NCI-H226 (cell line): Measurements from ENCODE around the gene RPLP2.

Source experiments
- DNase-seq: peaks from one replicate; pipeline ENCODE4 v3.0.0-alpha.2; 2015

RPLP2 gene

DNA sequence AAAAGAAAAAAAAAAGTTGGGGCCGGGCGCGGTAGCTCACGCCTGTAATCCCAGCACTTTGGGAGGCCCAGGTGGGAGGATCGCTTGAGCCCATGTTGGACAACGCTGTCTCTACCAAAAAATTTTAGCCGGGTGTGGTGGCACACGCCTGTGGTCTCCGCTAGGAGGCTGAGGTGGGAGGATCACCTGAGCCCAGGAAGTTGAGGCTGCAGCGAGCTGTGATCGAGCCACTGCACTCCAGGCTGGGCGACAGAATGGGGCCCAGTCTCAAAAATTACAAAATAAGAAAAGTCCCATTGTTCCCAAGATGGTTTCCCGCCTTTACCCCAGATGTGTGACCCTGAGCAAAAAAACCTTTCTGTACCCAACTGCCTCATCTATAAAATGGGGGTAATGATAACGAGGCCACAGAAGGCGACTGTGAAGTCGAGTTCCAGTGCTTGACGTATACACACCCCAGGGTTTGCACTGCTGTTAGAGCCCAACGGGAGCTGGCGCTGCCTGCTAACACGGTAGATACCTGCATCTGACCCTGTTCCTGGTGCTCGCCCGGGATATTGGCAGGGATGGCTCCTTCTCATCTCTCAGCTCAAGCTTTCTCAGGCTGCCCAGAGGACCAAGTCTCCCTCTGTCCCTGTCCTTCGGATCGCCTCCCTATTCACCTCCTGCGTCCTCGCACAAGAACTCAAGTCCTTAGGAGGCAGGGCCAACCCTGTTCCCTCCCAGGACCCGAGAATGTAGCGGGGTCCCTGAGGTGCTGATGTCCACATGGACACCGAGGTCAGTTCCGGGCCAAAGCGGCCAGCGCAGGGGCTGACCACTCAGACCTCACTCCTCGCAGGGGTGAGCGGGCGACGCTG lies 1.1 kb upstream of the RPLP2 start:
- no peak for DNase-seq

DNA sequence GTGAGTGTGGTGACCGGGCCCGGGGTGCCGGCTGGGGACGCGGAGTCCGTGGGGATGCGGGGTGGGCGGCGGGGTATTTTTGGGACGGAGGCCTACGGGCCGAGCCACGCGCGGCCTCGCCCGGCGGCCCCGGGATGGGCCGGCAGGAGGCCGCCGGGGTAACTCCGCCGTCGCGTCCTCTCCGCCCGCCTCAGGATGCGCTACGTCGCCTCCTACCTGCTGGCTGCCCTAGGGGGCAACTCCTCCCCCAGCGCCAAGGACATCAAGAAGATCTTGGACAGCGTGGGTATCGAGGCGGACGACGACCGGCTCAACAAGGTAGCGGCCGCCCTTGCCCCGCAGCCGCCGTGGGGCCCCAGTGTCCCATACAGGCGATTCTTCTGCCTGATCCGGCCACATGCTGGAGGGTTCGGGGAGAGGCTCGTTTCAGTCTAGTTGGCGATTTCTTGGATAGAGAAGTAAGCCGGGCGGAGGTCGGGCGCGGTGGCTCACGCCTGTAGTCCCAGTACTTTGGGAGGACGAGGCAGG lies 337 bp downstream of the RPLP2 start:
- no peak for DNase-seq

DNA sequence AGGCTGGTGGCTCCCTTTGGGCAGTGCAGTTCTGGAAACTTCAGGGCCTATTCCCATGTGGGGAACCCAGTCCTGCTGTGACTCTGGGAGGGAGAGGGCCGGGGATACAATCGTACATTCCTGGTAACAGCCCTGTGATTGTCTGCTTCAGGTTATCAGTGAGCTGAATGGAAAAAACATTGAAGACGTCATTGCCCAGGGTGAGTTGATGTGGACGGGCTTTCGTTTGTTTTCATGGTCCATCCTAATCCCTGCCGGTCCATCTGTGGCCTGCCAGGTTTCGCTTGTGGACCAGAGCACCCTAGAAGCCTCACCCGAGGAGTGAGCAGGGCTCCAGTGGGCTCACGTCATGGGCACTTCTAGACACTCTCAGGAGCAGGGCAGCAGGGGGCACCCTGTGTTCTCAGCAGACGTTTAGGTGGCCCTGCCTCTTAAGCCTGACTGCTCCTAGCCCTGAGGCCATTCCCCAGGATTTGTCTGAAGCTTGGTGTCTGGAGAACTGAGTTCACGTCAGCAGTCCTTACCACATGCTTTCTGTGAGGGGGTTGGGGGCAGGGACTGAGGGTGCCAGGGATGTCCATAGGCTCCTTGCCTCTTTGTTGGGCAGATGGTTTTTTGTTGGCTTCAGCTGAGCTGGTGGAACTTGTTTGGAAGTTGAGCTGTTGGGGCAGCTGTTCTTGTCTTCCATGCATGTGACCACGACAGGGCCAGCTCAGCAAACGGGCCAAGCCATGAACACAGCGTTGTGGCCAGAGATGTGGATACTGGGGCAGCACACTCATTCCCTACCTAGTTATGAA lies 1.9 kb downstream of the RPLP2 start:
- no peak for DNase-seq

DNA sequence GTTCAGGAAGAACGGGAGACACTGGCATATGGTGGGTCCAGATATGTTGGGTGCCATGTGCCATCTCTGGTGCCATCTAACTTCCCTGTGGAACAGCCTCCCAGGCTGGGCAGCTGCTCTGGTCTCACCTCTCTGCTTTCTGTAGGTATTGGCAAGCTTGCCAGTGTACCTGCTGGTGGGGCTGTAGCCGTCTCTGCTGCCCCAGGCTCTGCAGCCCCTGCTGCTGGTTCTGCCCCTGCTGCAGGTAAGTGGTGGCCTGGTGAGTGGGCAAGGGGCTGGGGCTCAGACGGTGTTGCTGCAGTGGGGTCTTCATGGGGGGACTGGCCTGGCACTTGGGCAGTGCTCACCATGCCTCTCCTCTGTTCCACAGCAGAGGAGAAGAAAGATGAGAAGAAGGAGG lies 2.6 kb downstream of the RPLP2 start:
- DNase-seq = no peak

DNA sequence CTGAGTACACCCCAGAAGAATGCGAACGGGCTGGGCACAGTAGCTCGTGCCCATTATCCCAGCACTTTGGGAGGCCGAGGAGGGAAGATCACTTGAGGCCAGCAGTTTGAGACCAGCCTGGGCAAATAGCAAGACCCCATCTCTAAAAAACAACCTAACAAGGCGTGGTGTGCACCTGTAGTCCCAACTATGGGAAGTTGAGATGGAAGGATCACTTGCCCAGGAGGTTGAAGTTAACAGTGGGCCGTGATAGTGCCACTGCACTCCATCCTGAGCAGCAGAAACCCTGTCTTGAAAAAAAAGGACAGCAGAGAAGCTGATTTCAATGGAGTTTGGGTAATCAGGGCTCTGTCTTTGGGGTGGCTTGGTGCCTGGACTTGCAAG lies 3.3 kb downstream of the RPLP2 start:
- DNase-seq = no peak

DNA sequence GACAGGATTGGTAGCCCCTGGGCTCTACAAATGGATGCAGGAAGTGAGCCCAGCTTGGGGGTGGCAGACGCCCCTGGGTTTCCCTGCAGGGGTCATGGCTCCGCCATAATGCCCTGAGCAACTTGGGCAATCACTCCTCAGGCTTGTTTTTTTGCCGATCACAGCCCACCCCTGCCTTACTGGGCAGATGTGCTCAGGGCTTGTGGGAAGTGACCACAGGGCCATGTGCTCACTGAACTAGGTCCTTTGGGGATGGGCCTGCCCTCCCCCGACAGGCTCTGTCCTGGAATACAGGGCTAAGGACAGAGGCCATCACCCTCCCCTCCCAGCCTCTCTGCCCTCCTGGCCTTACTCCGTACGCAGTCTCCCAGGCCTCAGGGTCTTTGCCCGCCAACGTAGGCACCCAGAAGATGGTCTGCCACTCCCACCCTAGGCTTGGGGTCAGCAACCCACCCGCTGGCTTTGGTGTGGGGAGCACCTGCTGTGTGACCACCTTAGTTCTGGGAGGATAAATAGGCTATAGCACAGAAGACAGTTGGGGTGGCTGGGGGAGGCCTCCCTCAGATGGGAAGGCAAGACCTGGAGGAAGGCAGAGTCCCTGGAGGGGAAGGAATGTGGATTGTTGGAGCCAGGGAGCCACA lies 3.8 kb downstream of the RPLP2 start:
- no peak for DNase-seq

DNA sequence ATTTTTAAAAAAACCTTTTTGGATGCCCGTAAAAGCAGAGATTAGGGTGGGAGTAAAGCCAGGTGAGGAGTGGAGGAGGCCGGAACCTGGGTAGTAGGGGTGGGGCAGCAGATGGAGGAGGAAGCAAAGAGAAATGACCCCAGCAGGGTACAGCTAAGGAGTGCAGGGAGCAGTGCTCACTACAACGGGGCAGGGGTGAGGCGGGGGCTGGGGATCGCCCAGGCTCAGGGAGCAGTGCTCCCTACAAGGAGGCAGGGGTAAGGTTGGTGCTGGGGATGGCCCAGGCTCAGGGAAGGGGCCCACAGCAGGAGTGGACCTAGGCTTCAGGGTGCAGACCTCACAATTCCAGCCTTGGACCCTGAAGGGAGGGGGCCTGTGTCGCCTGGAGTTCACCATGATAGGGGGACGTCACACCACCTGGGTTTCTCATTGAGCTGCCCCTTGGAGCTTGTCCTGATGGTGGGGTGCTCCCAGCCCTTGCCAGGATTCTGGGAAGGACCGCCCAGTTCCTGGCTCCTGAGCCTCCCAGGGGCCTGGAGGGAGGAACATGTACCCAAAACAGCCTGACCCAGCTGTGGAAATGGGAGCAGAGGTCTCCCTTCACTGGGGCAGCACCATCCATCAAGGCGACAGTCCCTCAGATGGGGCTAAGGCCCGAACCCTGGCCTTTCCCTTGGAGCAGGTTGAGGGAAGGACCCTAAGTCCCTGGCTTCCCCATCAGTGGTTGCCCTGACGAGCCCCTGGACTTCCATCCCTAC lies 6.1 kb downstream of the RPLP2 start:
- DNase-seq = no peak

DNA sequence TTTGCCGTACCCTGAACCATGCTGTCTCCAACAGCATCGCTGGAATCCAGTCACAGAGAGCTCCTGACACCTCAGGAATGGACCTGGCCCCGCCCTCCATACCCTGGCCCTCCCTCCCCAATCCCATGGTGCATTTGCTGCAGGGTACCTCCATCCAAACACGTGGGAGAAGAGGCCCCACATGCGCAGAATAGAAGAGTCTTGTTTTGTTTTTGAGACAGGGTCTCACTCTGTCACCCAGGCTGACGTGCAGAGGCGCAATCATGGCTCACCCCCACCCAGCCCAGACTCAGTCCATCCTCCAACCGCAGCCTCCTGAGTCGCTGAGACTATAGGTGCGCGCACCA lies 6.6 kb downstream of the RPLP2 start:
- DNase-seq = no peak

DNA sequence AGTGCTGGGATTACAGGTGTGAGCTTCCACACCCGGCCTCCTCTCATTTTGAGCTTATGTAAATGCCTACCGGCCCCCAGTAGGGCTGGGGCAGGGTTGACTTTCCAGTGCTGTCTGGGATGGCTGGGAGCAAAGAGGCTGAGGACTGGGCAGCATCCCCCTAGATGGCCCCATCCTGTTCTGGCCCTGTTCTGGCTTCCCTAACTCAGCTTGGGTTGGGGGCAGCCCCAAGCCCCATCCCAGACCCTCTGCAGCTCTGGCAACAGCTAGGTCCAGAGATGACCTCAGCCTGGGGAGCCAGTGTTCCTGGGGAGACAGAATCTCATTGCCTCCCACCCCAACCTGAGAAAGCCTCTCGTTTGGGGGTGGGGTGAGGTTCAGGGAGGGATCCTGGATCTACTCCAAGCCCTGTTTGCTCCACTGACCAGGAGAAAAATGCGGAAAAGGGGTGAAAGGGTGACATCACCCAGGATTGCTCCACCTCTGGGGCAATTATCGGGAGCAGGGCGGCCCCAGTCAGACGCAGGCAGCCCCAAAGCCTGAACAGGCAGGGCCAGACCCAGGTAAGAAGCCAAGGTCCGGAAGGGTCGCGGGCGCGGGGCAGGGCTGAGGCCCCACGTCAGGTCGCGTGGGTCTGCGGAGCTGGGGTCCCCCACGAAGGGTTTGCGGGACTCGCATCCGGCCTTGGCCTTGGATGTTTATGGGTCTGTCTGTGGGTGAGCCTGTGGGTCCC lies 8.8 kb downstream of the RPLP2 start, which contains the start of gene PNPLA2:
TSS of gene PNPLA2 (plus strand) at position 519 of the 733 bp plus-strand sequence. CDS start 805 bp downstream, outside the sequence.
- DNase-seq = peak; percentile 86

DNA sequence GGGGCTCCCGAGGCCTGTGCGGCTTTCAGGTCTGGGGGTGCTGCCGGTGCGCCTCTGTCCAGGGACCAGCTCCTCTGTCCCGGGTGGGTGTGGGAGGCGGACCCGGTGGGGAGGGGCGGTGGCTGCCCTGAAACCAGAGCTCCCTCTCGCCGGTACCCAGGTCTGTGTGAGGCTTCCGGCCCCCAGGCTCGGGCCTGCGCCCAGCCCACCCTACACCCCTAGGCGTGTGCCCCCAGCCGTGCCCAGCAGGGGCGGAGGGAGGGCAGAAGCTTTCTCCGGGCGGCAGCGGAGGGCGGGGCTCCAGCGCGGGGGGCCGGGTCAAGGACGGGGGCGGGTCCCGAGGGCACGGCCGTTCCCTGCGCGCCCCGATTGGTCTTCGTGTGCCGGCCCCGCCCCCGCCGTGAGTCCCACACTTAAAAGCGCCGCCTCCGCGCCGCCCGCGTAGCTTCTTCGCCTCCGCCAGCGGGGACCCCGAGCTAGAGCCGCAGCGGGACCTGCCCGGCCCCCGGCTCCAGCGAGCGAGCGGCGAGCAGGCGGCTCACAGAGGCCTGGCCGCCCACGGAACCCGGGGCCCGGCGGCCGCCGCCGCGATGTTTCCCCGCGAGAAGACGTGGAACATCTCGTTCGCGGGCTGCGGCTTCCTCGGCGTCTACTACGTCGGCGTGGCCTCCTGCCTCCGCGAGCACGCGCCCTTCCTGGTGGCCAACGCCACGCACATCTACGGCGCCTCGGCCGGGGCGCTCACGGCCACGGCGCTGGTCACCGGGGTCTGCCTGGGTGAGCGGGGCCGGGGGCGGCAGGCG lies 9.6 kb downstream of the RPLP2 start:
- peak; percentile 79 for DNase-seq

DNA sequence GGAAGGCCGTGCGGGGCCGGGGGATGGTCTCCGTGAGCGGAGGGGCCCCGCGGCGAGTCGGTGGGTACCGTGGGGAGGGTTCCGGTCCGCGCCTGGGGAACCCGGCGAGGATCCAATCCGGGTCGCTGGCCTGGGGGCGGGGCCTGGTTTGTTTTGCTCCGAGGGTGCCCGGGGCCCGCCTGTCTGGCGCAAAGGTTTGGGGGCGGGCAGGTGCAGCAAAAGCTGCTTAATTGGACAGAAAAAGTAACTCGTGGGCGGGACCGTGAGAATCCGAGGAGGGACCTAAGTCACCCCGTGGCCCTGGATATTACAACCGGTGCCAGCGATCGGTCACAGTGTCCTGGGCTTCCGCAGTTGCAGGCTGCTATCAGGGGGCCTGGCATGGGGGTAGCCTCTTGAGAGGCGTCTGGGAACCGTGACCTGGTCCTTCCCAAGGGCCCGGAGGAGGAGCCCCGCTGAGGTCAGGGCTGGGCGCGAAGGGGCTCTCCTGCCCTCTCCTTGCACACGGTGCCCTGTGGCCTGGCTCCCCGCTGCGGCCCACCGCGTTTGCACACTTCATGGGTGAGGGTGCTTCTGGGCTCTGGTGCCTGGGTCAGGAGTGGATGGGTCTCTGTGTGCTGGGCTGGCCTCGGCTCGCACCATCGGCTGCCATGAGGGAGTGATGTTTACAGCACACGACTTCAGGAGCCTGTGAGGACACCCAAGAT lies 10.3 kb downstream of the RPLP2 start:
- DNase-seq = peak; percentile 81

DNA sequence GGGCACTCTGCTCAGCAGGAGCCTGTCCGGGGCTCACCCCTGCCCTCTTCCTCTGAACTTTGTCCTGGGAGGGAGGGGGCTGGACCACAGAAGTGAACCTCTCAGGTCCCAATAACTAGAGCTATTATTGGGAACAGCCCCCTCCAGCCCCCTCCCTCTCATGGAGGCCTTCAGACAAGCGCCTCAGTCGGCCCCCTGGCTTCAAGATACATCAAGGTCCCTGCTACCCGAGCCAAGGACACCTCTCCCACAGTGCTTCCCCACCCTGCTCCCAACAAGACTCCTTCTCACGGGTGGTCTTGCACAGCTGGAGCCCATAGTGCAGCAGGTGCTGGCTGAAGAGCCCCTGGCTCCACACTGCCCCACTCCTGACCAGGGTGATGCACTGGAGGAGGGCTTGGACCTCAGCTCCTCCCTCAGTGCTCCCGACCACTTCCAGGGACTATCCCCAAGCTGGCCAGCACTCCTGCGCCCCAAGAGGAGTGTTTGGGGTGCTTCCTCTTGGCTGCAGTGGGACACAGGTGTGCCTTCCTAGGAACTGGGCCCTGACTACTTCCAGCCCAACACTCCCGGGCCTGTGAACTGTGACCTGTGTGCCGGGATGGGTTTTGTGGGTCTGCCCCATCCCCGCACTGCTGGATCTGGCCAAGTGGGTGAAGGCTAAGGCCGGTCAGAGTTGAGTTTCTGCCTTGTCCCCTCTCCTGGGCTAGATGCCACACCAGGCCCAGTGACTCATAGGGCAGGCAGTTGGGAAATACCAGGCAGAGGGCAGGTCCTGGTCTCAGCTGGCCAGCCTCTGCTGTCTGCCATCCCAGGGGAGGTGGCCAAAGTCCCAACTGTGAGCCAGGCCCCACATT lies 11.1 kb downstream of the RPLP2 start:
- DNase-seq = peak; percentile 55

DNA sequence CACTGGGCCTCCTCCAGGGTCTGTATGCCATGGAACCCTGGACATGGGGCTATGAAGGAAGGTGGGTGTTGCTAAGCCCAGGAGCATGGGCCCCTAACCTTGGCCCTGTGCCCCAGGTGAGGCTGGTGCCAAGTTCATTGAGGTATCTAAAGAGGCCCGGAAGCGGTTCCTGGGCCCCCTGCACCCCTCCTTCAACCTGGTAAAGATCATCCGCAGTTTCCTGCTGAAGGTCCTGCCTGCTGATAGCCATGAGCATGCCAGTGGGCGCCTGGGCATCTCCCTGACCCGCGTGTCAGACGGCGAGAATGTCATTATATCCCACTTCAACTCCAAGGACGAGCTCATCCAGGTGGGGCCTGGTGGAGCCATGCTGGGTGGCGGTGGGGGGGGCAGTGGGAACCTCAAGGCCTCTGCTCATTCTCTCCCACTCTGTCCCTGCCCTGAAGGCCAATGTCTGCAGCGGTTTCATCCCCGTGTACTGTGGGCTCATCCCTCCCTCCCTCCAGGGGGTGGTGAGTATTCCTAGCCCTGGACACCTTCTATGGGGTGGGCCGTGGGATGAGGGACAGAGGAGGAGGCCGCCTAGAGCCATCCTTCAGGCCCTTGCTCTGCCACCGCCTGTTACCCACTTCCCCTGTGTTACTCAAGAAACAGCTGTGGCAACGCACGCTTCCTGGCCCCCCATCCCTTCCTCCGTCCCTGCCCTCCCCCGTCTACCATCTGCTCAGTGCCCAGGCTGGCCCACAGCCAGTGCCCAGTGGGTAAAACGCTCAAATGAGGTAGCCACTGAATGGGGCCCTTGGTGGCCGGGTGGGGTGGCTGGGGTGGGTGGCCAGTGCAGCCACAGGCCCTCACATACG lies 12.0 kb downstream of the RPLP2 start:
- no peak for DNase-seq

DNA sequence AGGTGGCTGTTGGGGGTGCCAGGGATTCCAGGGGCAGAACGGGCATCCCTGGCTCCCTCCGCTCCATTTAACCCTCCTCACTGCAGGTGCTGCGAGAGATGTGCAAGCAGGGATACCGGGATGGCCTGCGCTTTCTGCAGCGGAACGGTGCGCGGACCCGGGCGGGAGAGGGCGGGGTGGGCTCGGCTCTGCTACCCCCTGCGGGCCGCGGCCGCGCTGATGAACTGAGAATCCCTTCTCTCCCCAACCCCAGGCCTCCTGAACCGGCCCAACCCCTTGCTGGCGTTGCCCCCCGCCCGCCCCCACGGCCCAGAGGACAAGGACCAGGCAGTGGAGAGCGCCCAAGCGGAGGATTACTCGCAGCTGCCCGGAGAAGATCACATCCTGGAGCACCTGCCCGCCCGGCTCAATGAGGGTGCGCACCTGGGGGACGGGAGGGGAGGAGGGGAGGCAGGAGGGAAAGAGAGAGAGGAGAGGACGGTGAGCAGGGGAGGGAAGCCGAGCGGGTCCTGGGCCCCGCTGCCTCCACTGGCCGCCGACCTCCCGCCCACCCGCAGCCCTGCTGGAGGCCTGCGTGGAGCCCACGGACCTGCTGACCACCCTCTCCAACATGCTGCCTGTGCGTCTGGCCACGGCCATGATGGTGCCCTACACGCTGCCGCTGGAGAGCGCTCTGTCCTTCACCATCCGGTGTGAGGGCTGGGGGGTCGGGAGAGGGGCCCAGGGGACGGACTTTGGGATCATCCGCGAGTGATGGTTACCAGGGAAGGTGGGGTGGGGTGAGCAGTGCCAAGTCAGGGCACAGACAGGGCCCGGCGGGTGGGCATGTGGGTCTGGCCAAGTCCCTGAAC lies 13.9 kb downstream of the RPLP2 start:
- no peak for DNase-seq

DNA sequence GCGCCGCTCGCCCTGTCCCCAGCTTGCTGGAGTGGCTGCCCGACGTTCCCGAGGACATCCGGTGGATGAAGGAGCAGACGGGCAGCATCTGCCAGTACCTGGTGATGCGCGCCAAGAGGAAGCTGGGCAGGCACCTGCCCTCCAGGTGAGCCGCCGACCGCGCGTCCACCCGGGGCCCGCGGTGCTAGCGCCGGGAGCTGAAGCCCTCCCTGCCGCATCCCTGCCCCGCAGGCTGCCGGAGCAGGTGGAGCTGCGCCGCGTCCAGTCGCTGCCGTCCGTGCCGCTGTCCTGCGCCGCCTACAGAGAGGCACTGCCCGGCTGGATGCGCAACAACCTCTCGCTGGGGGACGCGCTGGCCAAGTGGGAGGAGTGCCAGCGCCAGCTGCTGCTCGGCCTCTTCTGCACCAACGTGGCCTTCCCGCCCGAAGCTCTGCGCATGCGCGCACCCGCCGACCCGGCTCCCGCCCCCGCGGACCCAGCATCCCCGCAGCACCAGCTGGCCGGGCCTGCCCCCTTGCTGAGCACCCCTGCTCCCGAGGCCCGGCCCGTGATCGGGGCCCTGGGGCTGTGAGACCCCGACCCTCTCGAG lies 14.6 kb downstream of the RPLP2 start:
- no peak for DNase-seq

DNA sequence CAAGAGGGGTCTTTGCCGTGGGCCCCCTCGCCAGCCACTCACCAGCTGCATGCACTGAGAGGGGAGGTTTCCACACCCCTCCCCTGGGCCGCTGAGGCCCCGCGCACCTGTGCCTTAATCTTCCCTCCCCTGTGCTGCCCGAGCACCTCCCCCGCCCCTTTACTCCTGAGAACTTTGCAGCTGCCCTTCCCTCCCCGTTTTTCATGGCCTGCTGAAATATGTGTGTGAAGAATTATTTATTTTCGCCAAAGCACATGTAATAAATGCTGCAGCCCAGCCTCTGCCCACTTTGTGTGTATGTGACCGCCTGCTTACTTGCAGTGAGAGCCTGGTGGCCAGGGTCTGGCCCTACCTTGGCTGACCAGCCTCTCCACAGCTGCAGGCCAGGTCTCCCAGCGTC lies 15.2 kb downstream of the RPLP2 start:
- no peak for DNase-seq
